Measurements from ENCODE around the gene SMIM20.

Gene SMIM20

DNA sequence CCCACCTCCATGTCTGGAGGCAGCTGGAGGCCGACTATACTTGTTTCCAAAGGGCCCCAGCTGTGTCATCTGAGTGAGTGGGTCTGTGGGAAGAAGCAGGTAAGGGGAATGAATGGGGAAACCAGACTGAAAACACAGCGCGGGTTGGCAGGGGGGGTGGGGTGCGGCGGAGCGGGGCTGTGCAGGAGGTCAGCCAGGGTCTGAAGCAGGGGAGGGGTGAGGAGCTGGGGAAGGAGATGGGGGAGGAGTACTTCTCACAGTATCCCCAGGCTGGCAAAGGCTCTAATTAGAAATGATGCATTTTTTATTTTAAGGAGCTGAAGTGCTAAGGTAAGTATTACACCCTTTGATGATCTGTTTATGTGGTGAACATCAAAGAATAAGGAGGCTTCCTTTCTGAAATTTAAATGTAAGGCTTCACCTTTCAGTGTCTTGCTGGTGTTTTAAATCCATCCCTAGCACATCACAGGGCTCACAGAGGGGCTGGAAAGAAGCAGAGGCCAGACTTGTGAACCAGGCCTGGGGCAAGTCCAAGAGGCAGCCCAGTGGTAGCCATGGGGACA is 37.5 kb downstream of the SMIM20 start:
- in situ Hi-C loops (cut with MboI; ENCODE audit: low sequenced_read_pairs), result no loop called here

DNA sequence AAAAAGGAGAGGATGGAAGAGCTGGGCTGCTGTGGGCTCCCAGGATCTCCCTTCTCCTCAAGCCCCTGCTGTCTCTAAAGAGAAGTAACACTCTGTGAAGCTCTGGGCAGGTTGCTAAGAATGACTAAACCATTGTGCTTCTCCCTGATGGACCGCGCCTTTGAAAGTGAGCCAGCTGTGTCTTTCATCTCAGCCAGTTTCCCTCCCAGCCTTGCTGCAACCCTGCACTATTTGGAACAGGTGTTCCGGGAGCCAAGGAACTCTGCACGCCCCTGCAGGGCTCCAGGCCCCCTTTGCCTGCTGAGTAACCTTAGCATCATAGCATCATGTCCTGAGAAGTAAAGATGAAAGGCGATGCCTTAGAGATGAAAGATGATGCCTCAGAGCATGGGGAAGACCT is 39.7 kb downstream of the SMIM20 start:
- in situ Hi-C loops (cut with MboI; ENCODE audit: low sequenced_read_pairs), result no loop called here

DNA sequence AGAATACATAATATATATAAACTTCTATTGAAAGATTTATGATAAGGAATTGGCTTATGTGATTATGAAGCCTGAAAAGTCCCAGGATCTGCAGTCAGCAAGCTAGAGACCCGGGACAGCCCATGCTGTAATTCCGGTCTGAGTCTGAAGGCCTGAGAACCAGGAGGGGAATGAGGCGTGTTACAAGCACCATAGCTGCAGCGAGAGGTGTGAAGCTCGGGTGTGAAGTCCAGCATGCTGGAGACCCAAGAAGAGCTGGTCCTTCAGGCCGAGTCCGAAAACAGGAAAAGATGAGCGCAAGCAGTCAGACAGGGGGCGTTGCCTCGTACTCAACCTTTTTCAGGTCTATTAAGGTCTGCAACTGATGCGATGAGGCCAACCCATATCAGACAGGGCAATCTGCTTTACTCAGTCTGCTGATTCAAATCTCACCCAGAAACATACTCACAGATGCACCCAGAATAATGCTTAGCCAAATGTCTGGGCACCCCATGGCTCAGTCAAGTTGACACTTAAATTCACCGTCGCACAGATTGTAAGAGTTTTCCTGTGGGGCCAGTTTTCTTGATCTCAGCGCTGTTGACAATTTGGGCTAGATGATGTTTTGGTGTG is 40.4 kb downstream of the SMIM20 start:
- in situ Hi-C loops (cut with MboI; ENCODE audit: low sequenced_read_pairs), result no loop called here

DNA sequence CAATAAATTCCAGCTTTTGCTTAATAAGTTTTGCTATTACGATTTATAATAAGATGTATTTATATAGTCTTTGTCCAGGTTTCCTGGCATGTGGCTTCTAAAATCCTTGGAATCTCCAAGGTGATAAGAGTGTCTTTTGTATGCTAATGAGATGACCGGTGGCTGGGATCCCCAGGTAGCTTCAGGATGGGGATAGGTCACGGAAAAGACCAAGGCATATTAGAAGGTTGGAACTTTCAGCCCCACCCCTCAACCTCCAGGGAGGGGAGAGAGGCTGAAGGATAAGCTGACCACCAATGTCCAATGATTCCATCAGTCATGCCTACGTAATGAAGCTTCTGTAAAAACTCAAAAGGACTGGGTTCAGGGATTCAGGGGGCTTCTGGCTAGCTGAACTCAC is 41.7 kb downstream of the SMIM20 start:
- in situ Hi-C loops (cut with MboI; ENCODE audit: low sequenced_read_pairs), result no loop called here

GRCh38 chr4:25956260-25956659 is 42.2 kb downstream of the SMIM20 start:
- in situ Hi-C loops (cut with MboI; ENCODE audit: low sequenced_read_pairs), result no loop called here

- in situ Hi-C loops (cut with MboI; ENCODE audit: low sequenced_read_pairs), result no loop called here
Observed at GRCh38 chr4:25958110-25958509, 44.1 kb downstream of the SMIM20 start.

DNA sequence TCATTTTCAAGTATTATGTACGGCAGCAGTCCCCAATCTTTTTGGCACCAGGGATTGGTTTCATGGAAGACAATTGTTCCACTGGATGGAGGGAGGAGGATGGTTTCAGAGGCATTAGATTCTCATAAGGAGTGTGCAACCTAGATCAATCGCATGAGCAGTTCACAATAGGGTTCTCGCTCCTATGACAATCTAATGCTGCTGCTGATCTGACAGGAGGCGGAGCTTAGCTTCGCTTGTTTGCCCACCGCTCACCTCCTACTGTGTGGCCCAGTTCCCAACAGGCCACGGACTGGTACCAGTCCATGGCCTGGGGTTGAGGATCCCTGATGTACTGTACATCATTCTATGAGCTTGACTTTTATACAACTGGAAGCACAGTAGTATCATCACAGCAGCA is 48.4 kb downstream of the SMIM20 start:
- in situ Hi-C loops (cut with MboI; ENCODE audit: low sequenced_read_pairs), result no loop called here

GRCh38 chr4:25965629-25966028 is 51.6 kb downstream of the SMIM20 start:
- in situ Hi-C loops (cut with MboI; ENCODE audit: low sequenced_read_pairs), result no loop called here

GRCh38 chr4:25966171-25966570 is 52.2 kb downstream of the SMIM20 start:
- in situ Hi-C loops (cut with MboI; ENCODE audit: low sequenced_read_pairs), result no loop called here

- in situ Hi-C loops (cut with MboI; ENCODE audit: low sequenced_read_pairs), result no loop called here
Observed at GRCh38 chr4:25969374-25970155, 55.5 kb downstream of the SMIM20 start.

DNA sequence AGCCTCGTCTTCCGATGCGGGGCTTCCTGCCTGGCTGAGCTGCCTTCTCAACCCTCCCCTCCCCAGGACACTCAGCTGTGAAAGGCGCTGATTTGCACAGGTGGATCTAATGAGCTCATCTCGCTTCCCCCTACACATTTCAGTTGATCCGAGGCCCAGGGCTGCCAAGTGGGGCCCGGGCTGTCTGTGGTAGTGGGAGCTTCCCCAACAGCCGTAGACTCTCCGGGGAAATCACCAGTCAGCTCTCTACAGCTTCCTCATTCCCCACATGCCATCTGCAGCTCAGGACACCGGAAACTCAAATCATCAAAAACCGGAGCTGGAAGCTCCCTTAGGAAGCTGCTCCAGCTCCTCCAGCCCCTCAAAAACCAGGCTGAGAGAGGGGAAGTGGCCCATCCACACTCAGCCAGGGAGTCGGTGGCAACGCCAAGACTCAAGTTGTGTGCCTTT is 56.2 kb downstream of the SMIM20 start:
- in situ Hi-C loops (cut with MboI; ENCODE audit: low sequenced_read_pairs), result no loop called here

- in situ Hi-C loops (cut with MboI; ENCODE audit: low sequenced_read_pairs), result no loop called here
Observed at GRCh38 chr4:25970691-25971432, 56.8 kb downstream of the SMIM20 start.

DNA sequence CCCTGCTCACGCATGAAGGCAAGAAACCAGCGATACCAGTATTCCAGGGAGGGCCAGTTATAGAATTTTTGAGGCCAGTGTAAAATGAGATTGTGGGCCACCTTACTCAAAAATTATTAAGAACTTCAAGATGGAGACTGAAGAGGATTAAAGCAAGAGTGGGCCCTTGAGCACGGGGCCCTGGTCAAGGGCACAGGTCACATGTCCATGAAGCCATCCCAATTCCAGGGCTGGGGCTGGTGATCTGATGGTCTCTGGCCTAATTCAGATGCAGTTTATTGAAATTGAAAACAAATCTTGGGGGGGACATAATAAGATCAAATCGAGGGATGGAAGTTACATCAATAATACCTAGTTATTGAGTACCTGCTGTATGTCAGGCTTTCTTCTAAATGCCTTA is 58.3 kb downstream of the SMIM20 start:
- in situ Hi-C loops (cut with MboI; ENCODE audit: low sequenced_read_pairs), result no loop called here

- in situ Hi-C loops (cut with MboI; ENCODE audit: low sequenced_read_pairs), result no loop called here
Observed at GRCh38 chr4:25972984-25973745, 59.1 kb downstream of the SMIM20 start.

GRCh38 chr4:25976780-25977179 is 62.8 kb downstream of the SMIM20 start:
- in situ Hi-C loops (cut with MboI; ENCODE audit: low sequenced_read_pairs), result no loop called here

DNA sequence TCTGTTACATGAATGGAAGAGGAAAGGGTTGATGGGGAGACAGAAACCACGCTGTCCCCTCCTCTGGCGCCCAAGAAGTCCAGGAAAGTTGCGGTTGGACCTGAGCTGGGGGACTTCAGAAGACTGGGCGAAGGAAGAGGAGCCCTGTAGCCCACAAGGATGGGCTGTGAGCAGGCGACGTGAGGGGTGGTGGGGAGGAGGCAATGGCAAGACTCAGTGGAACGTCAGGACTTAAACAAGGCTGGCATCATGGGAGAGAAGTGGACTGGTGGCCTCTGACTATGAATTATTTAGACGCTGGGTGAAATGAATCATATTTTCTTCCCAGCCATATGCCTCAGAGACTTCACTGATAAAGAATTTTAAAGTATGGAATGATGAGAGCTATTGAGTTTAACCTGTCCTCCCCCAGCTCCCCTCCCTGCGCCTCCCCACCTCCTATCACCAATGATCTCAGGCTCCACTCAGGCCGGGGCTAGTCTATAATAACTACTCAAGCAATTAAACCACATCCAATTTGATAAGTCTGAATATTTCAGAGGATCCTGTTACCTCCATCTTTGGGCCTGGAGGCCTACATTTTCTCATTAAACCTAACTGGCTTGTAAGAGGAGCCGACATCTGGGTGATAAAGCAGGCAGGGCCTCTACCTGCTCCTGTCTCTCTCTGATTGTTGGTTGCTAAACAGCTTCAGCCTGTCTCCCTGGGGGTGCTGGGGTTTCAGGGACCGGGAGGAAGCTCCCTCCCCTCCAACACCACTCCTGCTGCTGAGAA is 63.6 kb downstream of the SMIM20 start:
- in situ Hi-C loops (cut with MboI; ENCODE audit: low sequenced_read_pairs), result no loop called here

DNA sequence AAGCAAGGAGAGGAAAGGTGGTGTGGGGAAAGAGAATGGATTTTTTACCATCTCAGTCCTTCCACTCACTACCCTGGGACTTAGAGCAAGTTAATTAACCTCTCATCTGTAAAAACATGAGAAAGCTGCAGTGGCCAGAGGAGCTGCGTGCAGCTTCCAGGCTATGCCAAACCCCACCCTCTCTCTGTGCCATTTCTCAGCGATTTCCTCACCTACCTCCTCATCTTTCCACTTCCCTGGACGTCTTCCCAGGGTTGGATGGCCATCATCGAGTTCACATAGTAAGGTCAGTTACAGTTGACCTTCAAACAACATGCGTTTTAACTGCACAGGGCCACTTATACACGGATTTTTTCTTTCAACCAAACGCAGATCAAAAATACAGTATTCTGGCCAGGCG is 64.3 kb downstream of the SMIM20 start:
- in situ Hi-C loops (cut with MboI; ENCODE audit: low sequenced_read_pairs), result no loop called here
